GM19463 (cell line): ENCODE results near the gene OTOP2.
"Not testable (repeated sequence)": the region's sequence is repeated elsewhere in the genome, so short reads cannot be mapped to it uniquely, and the experiment has no call there.

Experiments used
- ATAC-seq: cut with Tn5 transposase; IDR thresholded peaks from one replicate; pipeline ENCODE4 v1.9.1; 2021; ENCODE audit warnings: mild to moderate bottlenecking, moderate library complexity; ENCODE audit not compliant: unreplicated experiment

Gene OTOP2

GRCh38 chr17:74971069-74971841 is 47.2 kb downstream of the OTOP2 start:
- ATAC-seq: no peak

- no peak for ATAC-seq
These were observed 47.7 kb downstream of the OTOP2 start for GRCh38 chr17:74971842-74972106.

- ATAC-seq: no peak
These were observed 48.3 kb downstream of the OTOP2 start, which contains the start of gene HID1 for GRCh38 chr17:74972107-74972972. TSS of gene HID1 (minus strand) at chr17:74972759. CDS start at chr17:74972656, 103 bp downstream.

GRCh38 chr17:74972973-74973328 is 48.9 kb downstream of the OTOP2 start:
- ATAC-seq: no peak

GRCh38 chr17:74975943-74976342 is 51.9 kb downstream of the OTOP2 start:
- ATAC-seq: no peak

- no peak for ATAC-seq
These were observed 53.7 kb downstream of the OTOP2 start for GRCh38 chr17:74977802-74978201.

GRCh38 chr17:74978240-74978639 is 54.2 kb downstream of the OTOP2 start:
- no peak for ATAC-seq

GRCh38 chr17:74979408-74980146 is 55.5 kb downstream of the OTOP2 start:
- no peak for ATAC-seq

- ATAC-seq: no peak
These were observed 57.4 kb downstream of the OTOP2 start for GRCh38 chr17:74981318-74981978.

- ATAC-seq: no peak
These were observed 58.0 kb downstream of the OTOP2 start for GRCh38 chr17:74981979-74982662.

- ATAC-seq: not testable (repeated sequence)
These were observed 58.7 kb downstream of the OTOP2 start for GRCh38 chr17:74982663-74983313.
